ENCODE measurements around the gene ANXA2R.
"Not testable (repeated sequence)": the region's sequence is repeated elsewhere in the genome, so short reads cannot be mapped to it uniquely, and the experiment has no call there.

Gene ANXA2R, protein sequence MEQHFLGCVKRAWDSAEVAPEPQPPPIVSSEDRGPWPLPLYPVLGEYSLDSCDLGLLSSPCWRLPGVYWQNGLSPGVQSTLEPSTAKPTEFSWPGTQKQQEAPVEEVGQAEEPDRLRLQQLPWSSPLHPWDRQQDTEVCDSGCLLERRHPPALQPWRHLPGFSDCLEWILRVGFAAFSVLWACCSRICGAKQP

DNA sequence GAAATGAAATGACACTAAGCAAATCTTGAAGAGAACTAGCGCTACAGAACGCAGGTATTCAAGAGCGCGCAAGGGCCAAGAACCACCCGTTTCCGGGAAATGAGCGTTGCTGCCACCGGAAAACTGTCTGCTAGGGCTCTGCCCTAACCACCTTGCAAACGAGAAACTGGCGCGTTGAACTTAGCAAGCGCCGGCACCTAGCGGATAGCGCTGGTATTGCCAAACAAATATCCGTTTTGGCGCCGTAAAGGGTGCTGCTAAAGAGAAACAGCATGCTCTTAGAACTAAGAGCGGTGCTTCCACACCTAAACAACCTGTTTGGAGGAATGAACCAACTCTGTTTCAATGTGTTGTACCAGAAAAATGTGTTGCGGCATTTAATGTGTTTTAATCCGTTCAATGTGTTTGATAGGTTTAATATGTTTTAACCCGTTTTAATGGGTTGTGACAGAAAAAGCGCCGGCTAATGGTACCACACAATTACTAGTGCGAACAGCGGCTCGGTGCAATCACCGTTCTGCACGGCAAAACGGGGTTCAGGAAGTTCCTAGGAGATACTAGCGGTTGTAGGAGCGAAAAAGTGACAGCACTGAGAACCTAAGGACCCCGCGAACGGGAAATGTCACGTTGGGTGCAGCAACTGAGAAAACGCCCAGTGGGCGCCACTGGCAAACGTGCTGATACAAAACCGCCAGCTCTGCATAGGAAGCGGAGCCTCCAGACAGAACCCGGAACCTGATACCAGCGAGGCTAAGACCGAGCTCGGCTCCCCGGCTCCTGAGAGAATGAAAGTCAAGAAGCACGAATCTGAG lies at the start of gene ANXA2R:
Gene ANXA2R, minus strand, starts transcription at position 33 of the 812 bp plus-strand sequence. CDS start 273 bp downstream, outside the sequence.
- DNase-seq: peak; percentile 98

DNA sequence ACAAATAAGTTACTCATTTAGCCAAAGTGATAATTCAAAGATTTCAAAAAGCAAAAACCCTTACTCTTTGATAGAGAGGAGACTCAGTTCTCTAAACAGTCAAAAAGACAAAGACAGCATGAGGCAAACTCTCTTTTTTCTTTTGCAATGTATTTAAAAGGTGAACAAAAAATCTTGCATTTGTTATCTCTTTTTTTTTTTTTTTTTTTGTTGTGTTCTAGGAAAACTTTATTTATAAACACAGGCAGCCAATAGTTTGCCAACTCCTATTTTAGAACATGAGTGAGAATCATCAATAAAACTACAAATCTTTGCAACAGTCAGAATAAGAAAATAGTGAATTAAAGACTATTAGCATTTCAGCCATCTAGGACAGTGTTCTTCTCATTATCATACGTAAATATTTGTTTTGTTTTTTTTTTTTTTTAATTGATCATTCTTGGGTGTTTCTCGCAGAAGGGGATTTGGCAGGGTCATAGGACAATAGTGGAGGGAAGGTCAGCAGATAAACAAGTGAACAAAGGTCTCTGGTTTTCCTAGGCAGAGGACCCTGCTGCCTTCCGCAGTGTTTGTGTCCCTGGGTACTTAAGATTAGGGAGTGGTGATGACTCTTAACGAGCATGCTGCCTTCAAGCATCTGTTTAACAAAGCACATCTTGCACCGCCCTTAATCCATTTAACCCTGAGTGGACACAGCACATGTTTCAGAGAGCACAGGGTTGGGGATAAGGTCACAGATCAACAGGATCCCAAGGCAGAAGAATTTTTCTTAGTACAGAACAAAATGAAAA lies 46.2 kb upstream of the ANXA2R start:
- not testable (repeated sequence) for DNase-seq

DNA sequence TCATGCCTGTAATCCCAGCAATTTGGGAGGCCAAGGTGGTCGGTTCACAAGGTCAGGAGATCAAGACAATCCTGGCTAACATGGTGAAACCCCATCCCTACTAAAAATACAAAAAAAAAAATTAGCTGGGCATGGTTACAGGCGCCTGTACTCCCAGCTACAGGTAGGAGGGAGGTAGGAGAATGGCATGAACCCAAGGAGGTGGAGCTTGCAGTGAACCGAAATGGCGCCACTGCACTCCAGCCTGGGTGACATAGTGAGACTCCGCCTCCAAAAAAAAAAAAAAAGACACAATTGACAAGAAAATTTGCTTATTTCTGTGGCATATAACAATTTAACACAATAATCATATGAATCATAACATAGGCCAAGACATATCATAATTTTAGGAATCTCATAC lies 45.3 kb upstream of the ANXA2R start:
- DNase-seq: no peak

DNA sequence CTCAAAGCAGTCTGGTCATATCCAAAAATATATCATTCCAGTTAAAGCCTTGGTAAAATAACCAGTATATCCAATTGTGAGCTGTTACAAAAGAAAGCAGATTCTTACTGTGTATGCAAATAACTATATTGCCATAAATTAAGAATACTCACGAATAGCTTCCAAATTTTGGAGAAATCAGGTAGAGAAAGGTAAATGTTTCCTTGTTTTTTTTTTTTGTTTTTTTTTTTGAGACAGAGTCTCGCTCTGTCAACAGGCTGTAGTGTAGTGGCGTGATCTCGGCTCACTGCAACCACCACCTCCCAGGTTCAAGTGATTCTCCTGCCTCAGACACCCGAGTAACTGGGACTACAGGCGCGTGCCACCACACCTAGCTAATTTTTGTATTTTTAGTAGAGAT lies 44.3 kb upstream of the ANXA2R start:
- not testable (repeated sequence) for DNase-seq

DNA sequence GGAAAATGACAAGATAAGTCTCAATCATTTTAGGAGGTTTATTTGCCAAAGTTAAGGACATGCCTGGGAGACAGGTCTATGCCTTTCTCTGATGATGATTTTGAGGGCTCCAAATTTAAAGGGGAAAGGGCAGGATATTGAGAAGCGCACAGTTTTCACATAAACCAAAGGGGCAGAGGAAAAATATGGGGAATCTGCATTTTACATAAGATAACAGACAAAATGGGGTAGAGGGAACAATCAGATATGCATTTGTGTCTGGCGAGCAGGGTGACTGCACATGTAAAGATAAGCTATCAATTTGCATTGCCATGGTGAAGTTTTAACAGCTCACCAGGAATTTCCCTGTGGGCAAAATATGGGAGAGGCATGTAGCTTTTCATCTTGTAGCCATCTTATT lies 41.2 kb upstream of the ANXA2R start:
- not testable (repeated sequence) for DNase-seq

DNA sequence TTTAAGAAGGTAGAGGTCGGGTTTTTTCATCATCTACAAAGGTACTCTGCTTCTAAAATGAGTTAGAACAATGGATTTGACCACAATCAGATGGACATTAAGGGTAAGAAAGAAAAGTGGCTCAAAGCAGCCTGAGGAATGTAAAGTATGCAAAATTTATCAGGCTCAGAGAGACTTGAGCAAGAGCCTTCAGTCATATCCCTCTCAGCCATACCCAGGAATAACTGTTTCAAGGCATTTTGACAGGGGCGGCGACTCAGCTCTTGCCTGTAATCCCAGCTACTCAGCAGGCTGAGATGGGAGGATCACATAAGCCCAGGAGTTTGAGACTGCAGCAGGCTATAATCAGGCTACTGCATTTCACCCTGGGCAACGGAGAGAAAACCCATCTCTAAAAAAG lies 38.8 kb upstream of the ANXA2R start:
- DNase-seq: no peak

DNA sequence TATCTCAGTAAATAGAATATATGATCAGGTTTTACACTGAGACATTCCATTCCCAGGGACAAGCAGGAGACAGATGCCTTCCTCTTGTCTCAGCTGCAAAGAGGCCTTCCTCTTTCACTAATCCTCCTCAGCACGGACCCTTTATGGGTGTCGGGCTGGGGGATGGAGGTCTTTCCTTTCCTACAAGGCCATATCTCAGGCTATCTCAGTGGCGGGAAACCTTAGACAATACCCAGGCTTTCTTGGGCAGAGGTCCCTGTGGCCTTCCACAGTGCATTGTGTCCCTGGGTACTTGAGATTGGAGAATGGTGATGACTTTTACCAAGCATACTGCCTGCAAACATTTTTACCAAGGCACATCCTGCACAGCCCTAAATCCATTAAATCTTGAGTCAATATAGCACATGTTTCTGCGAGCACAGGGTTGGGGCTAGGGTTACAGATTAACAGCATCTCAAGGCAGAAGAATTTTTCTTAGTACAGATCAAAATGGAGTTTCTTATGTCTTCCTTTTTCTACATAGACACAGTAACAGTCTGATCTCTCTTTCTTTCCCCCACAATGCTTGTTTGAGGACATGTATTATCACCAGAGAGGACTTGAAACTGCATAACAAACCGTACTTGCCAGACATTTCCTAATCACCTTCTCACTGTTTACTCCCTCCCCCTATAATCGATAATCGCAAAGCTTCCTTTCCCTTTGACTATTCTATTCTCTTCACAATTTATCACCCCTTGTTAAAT lies 37.5 kb upstream of the ANXA2R start:
- not testable (repeated sequence) for DNase-seq

DNA sequence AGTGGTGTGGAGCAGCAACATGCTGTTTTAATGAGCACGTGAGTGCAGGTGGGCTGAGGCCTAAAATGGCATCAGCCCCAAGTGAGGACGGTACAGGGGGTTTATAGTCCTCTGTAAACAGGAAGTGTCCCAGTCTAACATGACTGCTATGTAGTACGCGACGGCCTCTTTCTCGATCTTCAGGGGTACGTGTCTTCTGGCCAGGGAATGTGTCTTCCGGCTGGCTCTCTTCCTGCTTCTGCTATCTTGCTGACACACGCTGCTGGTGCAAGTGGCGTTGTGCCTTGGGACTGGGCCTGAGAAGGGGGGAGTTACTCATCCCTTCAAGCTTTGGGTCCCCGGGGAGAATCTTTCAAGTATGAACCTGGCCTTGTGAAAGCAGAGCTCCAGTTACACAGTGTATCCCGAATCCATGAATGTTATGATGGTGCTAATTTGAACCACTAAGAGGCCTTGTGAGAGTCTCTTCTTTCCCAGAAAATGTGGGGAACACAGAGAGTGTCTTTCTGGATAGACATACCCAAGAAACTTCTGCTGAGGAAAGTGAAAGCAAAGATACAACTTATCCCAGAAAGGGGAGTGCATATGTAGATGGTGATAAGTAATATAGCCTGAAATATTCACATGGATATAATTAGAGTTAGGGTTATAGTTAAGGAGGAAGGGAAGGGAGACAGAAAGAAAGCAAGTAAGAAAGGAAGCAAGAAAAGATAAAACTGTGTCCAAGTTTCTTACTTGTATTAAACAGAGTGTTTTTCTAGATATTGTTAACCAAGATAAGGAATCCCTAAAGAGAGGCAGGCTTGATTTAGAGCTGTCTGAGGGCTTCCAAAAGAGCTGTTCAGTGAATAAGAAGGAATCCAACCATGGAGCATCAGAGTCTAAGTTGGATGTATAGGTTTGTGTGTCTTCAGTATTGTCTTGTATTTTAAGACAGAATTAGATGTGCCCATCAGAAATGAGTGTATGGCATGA lies 35.5 kb upstream of the ANXA2R start:
- DNase-seq: no peak

DNA sequence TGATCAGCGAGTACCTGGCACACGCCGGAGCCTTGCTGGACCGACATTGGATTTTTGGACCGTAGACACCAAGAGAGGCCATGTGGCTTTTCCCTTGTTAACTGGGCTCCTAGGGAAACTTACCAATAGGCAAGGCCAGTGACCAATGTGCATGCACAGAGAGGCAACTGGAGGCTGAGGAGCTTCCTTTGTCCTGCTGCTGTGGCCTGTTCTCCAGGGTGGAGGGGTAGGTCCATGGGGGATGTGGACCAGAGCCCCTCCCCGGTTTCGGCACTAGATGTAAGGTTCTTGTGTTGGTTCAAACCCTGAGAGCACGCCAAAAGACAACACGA lies 34.8 kb upstream of the ANXA2R start:
- no peak for DNase-seq

DNA sequence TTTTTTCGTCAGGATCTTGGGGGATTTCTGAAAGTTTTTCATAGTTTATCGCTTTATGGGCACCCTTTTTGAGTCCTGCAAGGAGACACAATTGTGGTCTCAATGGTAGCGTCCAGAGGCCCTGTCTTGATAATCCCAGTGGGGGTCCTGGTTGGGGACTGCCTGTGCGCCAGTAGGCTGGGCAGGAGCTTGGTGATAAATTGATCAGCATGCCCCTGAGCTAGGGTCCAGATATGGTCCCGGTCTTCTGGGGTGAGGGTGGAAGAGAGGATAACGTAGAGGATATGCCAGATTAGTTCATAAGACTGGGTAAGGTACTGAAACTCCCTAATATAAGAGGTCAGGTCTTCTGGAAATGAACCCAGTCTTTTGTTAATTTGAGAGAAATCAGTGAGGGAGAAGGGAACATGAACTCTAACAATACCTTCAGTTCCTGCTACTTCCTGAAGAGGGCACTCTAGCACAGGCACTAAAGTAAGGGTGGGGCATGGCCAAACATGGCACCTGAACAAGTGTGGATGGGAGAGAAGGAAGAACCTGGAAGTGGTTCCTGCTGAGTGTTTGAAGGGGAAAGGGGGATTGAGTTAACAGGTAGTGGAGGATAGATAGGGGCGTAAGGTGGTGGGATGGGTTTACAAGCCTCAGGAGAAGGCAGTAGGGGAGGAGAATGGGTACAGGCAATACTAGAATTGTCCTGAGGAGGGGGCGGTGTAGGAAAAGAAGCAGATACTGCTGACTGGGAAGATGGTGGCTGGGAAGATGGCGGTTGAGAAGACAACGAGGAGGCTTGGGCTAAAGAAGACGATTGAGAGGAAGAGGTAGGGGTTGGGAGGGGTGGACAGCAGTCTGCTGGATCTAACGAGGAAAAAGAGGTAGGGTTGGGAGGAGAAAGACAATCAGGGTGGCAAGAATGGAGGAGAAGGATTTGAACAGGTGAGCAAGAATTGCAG lies 33.8 kb upstream of the ANXA2R start:
- peak; percentile 27 for DNase-seq

DNA sequence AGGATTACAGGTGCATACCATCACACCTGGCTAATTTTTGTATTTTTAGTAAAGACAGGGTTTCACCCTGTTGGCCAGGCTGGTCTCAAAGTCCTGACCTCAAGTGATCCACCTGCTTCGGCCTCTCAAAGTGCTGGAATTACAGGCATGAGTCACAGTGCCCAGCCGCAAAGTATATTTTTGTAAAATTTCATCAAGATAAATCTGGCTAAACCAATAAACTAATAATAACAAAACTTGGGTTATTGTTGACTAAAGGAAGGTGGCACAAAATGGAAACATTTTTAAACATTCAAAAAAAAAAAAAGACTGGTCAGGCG lies 29.2 kb upstream of the ANXA2R start:
- not testable (repeated sequence) for DNase-seq

DNA sequence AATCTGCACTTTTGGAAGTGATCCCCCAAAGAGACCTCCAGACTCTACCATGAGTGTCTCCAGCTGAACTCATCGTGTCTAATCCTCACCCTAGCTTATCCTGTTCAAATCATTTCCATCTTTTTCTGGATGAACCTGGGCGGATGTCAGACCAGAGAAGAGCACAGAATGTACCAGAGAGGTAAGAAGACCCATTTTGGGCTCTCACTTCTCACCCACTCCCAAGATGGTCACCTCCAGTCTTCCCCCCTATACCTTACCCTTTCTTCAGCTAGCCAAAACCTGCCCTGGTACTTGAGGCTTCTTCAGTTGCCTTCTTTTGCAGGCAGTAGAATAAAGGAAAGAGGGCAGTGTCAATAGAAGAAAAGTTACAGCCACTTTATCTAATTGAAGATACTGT lies 27.9 kb upstream of the ANXA2R start:
- no peak for DNase-seq

DNA sequence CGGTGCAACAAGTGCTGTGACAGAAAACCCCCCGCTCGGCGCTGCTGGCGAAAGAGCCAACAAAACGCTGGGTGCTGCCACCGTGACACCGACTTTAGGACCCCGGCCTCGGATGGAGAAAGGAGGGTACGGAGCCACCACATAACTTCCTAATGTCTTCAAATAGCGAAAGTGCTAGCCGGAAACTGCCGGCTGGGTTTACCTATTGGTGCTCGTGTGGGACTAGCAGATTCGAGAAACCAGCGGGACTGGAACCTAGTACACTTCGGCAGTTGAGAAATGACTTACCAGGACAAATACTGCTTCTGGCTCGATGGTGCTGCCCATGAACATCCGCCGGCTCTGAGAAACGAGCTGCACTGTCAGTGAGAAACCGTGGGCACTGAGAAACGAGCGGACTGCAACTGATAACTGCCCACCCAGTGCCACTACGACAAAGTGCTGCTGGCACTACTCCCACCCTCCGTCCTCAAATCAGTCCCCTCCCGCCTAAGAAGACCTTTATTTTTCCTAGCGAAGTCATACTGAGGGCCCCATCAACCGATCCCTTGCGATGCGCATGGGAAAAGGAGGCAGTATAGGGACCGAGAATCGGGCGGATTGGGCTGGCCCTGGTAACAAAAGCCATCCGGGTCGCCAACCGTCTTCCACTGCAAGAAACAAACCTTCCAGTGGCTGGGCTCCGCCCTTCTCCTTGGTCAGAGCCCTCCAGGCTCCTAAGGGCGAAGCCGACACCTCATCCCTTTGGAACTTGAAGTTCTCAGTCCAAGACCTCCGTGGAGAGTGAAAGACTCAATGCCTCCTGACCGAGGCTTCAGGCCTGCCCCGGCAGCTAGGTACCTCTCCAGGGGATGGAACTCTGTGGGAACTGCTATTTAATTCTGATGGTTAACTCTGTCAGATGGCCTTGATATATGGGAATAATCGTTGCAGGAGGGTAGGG lies 27.0 kb upstream of the ANXA2R start:
- peak; percentile 91 for DNase-seq

DNA sequence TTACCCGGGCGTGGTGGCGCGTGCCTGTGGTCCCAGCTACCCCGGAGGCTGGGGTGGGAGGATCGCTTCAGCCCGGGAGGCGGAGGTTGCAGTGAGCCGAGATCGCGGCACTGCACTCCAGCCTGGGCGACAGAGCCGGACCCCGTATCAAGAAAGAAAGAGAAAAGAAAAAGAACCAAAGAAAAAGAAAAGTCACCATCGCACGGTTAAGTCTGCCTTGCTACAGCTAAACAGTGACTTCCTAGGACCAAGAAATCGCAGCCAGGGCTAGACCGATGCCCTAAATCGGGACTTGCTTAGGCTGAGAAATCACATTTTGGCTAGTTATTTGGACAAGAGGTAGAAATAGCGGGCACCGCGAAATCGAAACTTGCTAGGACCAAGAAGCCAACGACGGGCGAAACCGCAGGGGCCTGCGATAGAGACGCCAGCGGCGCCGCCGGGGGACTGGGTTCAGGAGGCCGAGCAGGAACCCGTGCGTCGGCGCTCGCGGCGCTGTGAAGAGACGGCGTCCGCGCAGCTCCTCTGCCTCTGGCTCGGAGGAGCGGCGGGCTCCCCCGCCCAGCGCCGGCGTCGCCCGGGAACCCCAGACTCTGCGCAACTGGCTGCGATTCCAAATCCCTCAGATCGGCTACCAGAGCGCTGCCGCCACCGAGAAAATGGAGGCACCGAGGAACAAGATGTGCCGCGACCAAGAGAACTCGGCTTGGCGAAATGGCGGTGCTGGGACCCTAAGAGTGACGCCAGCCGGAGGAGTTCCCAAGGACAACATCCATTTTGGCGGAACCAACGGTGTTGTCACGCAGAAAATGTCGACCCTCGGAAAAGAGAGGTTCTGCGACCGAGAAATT lies 26.1 kb upstream of the ANXA2R start:
- peak; percentile 80 for DNase-seq

DNA sequence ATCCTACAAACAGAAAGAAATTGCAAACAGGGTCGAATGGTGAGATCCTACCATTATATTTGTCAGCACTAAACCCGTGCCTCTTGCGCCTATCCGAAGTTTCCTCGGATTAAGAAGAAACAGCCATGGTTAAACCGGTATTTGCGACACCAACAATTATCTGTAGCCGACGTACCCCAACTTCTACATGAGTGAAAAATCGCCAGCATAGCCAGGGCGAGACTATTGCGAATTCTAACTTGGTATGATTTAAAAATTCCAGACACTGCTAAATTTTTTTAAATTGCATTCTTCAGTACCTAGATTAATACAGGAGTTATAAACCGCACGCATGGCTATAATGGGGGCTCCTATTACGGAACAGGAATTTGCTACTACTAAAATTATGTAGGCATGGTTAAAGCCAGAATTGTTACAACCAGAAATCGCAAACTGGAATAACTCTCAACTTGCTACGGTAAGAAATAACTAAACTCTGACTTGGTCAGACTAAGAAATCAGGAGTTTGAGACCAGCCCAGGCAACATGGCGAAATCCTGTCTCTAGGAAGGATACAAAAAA lies 25.3 kb upstream of the ANXA2R start:
- no peak for DNase-seq

DNA sequence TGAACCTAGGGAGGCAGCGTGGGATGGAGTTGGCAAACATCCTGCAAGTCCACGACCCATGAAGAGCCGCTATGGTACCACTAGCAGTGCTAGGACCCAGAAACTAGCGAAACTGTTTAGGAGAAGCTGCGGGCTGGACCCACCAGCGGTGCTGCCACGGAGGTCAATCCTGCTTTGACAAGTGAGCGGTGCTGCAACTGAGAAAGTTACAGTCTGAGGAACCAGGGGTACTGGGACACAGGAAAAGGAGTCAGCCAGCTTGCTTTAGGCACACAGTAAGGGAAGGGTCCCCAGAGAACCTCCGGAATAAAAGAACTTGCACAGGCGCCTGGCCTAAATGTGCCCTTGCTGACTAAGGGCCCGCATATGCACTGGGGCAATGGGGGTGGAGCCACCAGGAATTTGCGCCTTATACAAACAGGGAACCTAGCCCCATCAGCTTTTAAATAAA lies 23.6 kb upstream of the ANXA2R start:
- no peak for DNase-seq

DNA sequence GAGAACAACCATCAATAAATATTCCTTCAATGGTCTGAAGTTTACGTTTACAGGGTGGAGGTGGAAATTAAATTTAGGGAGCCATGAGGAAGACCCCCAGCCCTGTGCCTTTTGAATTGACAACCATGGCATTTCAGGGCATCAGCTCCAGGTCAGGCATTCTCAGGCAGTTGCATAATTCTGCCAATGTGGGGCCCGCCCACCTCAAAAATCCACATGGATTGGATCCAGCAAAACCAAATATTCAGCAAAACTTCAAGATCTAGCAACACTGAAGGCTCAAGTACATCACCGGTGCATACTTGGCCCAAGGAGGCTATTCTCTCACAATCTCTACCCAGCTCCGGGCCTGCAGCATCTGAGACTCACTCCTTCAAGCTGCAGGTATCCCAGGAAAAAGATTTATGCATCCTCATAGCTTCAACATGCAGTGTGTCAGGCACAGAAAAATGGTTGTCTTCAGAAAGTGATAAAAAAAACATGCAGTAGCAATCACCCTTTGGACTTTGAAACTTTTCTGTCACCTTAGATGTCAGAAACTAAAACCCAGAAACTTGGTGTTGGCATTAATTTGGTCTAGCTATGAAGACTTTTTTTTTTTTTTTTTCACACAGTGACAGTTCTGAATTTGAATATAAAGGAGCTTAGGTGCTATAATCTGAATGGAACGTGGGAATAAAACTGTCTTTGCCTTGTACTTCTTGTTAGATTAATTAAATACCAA lies 21.4 kb upstream of the ANXA2R start:
- no peak for DNase-seq

DNA sequence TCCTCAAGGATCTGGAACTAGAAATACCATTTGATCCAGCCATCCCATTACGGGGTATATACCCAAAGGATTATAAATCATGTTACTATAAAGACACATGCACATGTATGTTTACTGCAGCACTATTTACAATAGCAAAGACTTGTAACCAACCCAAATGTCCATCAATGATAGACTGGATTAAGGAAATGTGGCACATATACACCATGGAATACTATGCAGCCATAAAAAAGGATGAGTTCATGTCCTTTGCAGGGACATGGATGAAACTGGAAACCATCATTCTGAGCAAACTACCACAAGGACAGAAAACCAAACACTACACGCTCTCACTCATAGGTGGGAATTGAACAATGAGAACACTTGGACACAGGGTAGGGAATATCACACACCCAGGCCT lies 19.9 kb upstream of the ANXA2R start:
- DNase-seq: not testable (repeated sequence)

Data from NCI-H774 (cell line).